Measurements from ENCODE around the gene TSPEAR.
"Not testable (repeated sequence)": the region's sequence is repeated elsewhere in the genome, so short reads cannot be mapped to it uniquely, and the experiment has no call there.

TSPEAR gene

GRCh38 chr21:44637018-44637850, 74.1 kb downstream of the TSPEAR start, which contains the start of gene KRTAP10-10:
Gene KRTAP10-10 (plus strand): TSS chr21:44637356. CDS start chr21:44637418, 62 bp downstream.
- H3K4me2 ChIP-seq: no peak within 1 kb of the TSS
- no peak within 1 kb of the TSS for H3K27ac ChIP-seq
- H3K4me3 ChIP-seq: no peak within 1 kb of the TSS
- no peaks in the 10 kb centered on the region for H4K20me1 ChIP-seq
- H3K27me3 ChIP-seq: no peaks in the 10 kb centered on the region
- peaks cover 20% of the 10 kb centered on the region for H3K9me3 ChIP-seq
- no peaks in the 10 kb centered on the region for H3K36me3 ChIP-seq
- no peak within 1 kb of the TSS for H3K9ac ChIP-seq
- TF ChIP-seq Cebpa-rat (IDR thresholded peaks at IDR 0.05): no peak
- H3K4me1 ChIP-seq: no peaks in the 10 kb centered on the region

GRCh38 chr21:44636209-44637017, 75.0 kb downstream of the TSPEAR start:
- Histone ChIP-seq H4K20me1 (no peaks in the 10 kb centered on the region), H3K4me2 (no peak overlapping the region), H3K36me3 (no peaks in the 10 kb centered on the region), H3K27ac (no peak overlapping the region), H3K9me3 (peaks cover 24% of the 10 kb centered on the region), H3K4me3 (no peak overlapping the region), H3K4me1 (no peaks in the 10 kb centered on the region), H3K27me3 (no peaks in the 10 kb centered on the region), H3K9ac (no peak overlapping the region)
- no peak for TF ChIP-seq Cebpa-rat (IDR thresholded peaks at IDR 0.05)

GRCh38 chr21:44632067-44632466, 79.3 kb downstream of the TSPEAR start:
- peaks cover 35% of the 10 kb centered on the region for H3K9me3 ChIP-seq
- no peak for TF ChIP-seq Cebpa-rat (IDR thresholded peaks at IDR 0.05)
- H3K4me3 ChIP-seq: no peak overlapping the region
- no peaks in the 10 kb centered on the region for H3K36me3 ChIP-seq
- no peak overlapping the region for H3K4me2 ChIP-seq
- no peak overlapping the region for H3K9ac ChIP-seq
- H4K20me1 ChIP-seq: no peaks in the 10 kb centered on the region
- no peaks in the 10 kb centered on the region for H3K27me3 ChIP-seq
- H3K27ac ChIP-seq: no peak overlapping the region
- peaks cover 18% of the 10 kb centered on the region for H3K4me1 ChIP-seq

GRCh38 chr21:44630440-44630839, 80.9 kb downstream of the TSPEAR start:
- H4K20me1 ChIP-seq: no peaks in the 10 kb centered on the region

GRCh38 chr21:44628707-44629391, 82.5 kb downstream of the TSPEAR start:
- Histone ChIP-seq H3K9ac (no peak overlapping the region), H3K4me3 (no peak overlapping the region), H3K4me1 (peaks cover 23% of the 10 kb centered on the region), H3K36me3 (no peaks in the 10 kb centered on the region), H3K4me2 (no peak overlapping the region), H4K20me1 (no peaks in the 10 kb centered on the region), H3K27ac (no peak overlapping the region), H3K27me3 (no peaks in the 10 kb centered on the region), H3K9me3 (peaks cover 53% of the 10 kb centered on the region)
- no peak for TF ChIP-seq Cebpa-rat (IDR thresholded peaks at IDR 0.05)

More at GRCh38 chr21:44630440-44630839, 80.9 kb downstream of the TSPEAR start:
- H3K27me3 ChIP-seq: no peaks in the 10 kb centered on the region
- H3K4me3 ChIP-seq: no peak overlapping the region
- peaks cover 38% of the 10 kb centered on the region for H3K9me3 ChIP-seq
- H3K36me3 ChIP-seq: no peaks in the 10 kb centered on the region
- no peak overlapping the region for H3K9ac ChIP-seq
- no peak overlapping the region for H3K27ac ChIP-seq
- H3K4me2 ChIP-seq: peak overlapping the region; percentile 42
- no peak for TF ChIP-seq Cebpa-rat (IDR thresholded peaks at IDR 0.05)
- peaks cover 23% of the 10 kb centered on the region for H3K4me1 ChIP-seq

GRCh38 chr21:44627831-44628233, 83.5 kb downstream of the TSPEAR start:
- H3K4me2 ChIP-seq, H3K36me3 ChIP-seq, H3K27me3 ChIP-seq, H3K4me3 ChIP-seq, H3K27ac ChIP-seq, H3K9ac ChIP-seq, H4K20me1 ChIP-seq: not testable (repeated sequence)
- H3K4me1 ChIP-seq: peaks cover 23% of the 10 kb centered on the region
- H3K9me3 ChIP-seq: peaks cover 64% of the 10 kb centered on the region

- not testable (repeated sequence) for H3K4me3 ChIP-seq, H3K27ac ChIP-seq, H3K4me2 ChIP-seq, H3K36me3 ChIP-seq, H3K27me3 ChIP-seq, H4K20me1 ChIP-seq, H3K9ac ChIP-seq
- peaks cover 64% of the 10 kb centered on the region for H3K9me3 ChIP-seq
- peaks cover 23% of the 10 kb centered on the region for H3K4me1 ChIP-seq
Measured at GRCh38 chr21:44627181-44627822, 84.1 kb downstream of the TSPEAR start.

- H3K9ac ChIP-seq: no peak within 1 kb of the TSS
- no peak within 1 kb of the TSS for H3K4me3 ChIP-seq
- TF ChIP-seq Cebpa-rat (IDR thresholded peaks at IDR 0.05): no peak
- no peaks in the 10 kb centered on the region for H4K20me1 ChIP-seq
- H3K4me2 ChIP-seq: no peak within 1 kb of the TSS; the same call in 1 of the 2 replicates
- H3K27me3 ChIP-seq: no peaks in the 10 kb centered on the region
- H3K4me1 ChIP-seq: peaks cover 23% of the 10 kb centered on the region
- no peaks in the 10 kb centered on the region for H3K36me3 ChIP-seq
- peaks cover 58% of the 10 kb centered on the region for H3K9me3 ChIP-seq
- H3K27ac ChIP-seq: no peak within 1 kb of the TSS
Measured at GRCh38 chr21:44626673-44627143, 84.7 kb downstream of the TSPEAR start, which contains the start of gene KRTAP10-9. Gene KRTAP10-9 (plus strand): TSS chr21:44627093. CDS start chr21:44627172, 79 bp downstream.

- H3K36me3 ChIP-seq: no peaks in the 10 kb centered on the region
- no peaks in the 10 kb centered on the region for H4K20me1 ChIP-seq
- no peak for TF ChIP-seq Cebpa-rat (IDR thresholded peaks at IDR 0.05)
- H3K4me1 ChIP-seq: peaks cover 23% of the 10 kb centered on the region
- H3K27ac ChIP-seq: no peak overlapping the region
- H3K4me2 ChIP-seq: no peak overlapping the region
- H3K27me3 ChIP-seq: no peaks in the 10 kb centered on the region
- H3K9me3 ChIP-seq: peaks cover 55% of the 10 kb centered on the region
- no peak overlapping the region for H3K4me3 ChIP-seq
- H3K9ac ChIP-seq: no peak overlapping the region
Measured at GRCh38 chr21:44626262-44626661, 85.1 kb downstream of the TSPEAR start.

All from BLaER1 (cell line).